Activated CD4-positive, alpha-beta T cell treated with anti-CD3 and anti-CD28 coated beads for 1 hour (primary cell): ENCODE results near the gene ANK2.

ENCODE experiments used
- DNase-seq: peaks from one replicate; pipeline ENCODE4 v3.0.0-alpha.2; 2020

Gene ANK2

GRCh38 chr4:113405874-113406722 is 356.6 kb downstream of the ANK2 start:
- no peak for DNase-seq

- no peak for DNase-seq
Observed at GRCh38 chr4:113406723-113407016, 357.2 kb downstream of the ANK2 start.

GRCh38 chr4:113407409-113407808 is 358.0 kb downstream of the ANK2 start:
- DNase-seq = no peak

DNA sequence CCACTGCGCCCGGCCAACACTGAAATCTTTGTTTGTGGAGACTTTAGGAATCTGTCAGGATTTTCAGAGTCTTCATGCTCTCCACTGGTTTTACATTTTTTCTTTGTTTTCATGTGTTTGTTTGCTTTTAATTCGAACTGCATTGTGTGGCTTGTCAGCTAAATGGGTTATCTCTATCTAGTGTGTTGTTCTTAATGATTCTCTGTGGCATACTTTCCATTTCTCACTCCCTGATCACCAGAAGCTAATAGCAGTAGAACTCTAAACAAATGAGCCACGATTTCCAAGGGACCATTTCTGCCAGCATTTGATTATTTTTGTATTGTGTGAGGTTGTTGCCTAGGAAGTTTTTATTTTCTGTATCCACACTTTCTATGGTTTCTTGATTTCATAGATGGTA is 359.7 kb downstream of the ANK2 start:
- no peak for DNase-seq

- DNase-seq = no peak
Observed at GRCh38 chr4:113410686-113411085, 361.2 kb downstream of the ANK2 start.

DNA sequence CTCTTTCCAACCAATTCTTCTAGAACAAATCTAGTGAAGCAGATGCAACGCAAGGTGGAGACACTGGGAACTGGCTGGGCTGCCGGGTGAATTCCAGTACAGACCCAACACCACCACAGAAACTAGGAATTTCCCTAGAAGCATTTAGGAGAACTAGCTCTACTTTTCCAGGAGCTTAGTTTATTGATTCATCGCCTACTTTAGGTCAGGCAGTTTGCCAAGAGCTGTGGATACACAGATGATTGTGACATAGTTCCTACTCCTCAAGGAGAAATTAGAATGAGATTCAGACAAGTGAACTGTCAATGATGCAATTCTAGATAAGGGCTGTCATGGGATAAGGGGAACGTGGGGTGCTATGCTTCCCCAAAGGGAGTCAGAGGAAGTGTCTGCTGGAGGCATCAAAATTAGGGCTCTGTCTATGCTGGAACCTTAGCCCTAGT is 362.1 kb downstream of the ANK2 start:
- DNase-seq = no peak

- DNase-seq = no peak
Observed at GRCh38 chr4:113419631-113420030, 370.2 kb downstream of the ANK2 start.

- DNase-seq = no peak
Observed at GRCh38 chr4:113420938-113421337, 371.5 kb downstream of the ANK2 start.

GRCh38 chr4:113423631-113424030 is 374.2 kb downstream of the ANK2 start:
- no peak for DNase-seq

- no peak for DNase-seq
Observed at GRCh38 chr4:113433116-113433515, 383.7 kb downstream of the ANK2 start.
